NK-92 treated with Interleukin-12 subunit alpha and Interleukin-12 subunit beta, amount 100 ng/mL, for 24 hours (cell line): ENCODE results near the gene LMNA.
"Not testable (repeated sequence)": the region's sequence is repeated elsewhere in the genome, so short reads cannot be mapped to it uniquely, and the experiment has no call there.

Experiments
- DNase-seq: peaks from one replicate; lab custom pipeline; 2025; lab: John Stamatoyannopoulos, UW

LMNA gene

GRCh38 chr1:156104861-156105832, 9.4 kb upstream of the LMNA start:
- DNase-seq: no peak

- no peak for DNase-seq
These were observed 7.7 kb upstream of the LMNA start for GRCh38 chr1:156106624-156107488.

- DNase-seq: no peak
These were observed 6.5 kb upstream of the LMNA start for GRCh38 chr1:156108057-156108456.

- DNase-seq: no peak
These were observed 5.8 kb upstream of the LMNA start for GRCh38 chr1:156108664-156109241.

- DNase-seq: no peak
These were observed 4.3 kb upstream of the LMNA start for GRCh38 chr1:156110252-156110651.

GRCh38 chr1:156111355-156111962, 3.1 kb upstream of the LMNA start:
- no peak for DNase-seq

GRCh38 chr1:156112276-156113137, 2.0 kb upstream of the LMNA start:
- DNase-seq: no peak

GRCh38 chr1:156113282-156113950, 1.1 kb upstream of the LMNA start:
- no peak for DNase-seq

- no peak for DNase-seq
These were observed 505 bp downstream of the LMNA start for GRCh38 chr1:156114919-156115513.

- no peak for DNase-seq
These were observed 1.2 kb downstream of the LMNA start for GRCh38 chr1:156115514-156116374.

GRCh38 chr1:156116731-156117130, 2.2 kb downstream of the LMNA start:
- DNase-seq: not testable (repeated sequence)

- no peak for DNase-seq
These were observed 3.1 kb downstream of the LMNA start for GRCh38 chr1:156117414-156118176.

GRCh38 chr1:156118177-156118868, 3.8 kb downstream of the LMNA start:
- DNase-seq: no peak

- DNase-seq: no peak
These were observed 5.1 kb downstream of the LMNA start for GRCh38 chr1:156119503-156120209.

- no peak for DNase-seq
These were observed 5.8 kb downstream of the LMNA start for GRCh38 chr1:156120318-156120717.

GRCh38 chr1:156121005-156121404, 6.5 kb downstream of the LMNA start:
- not testable (repeated sequence) for DNase-seq

GRCh38 chr1:156121457-156121856, 6.9 kb downstream of the LMNA start:
- no peak for DNase-seq
